Right lobe of liver (tissue), 4 donors: ENCODE measurements around the gene CCNH.

ENCODE experiments used
- POLR2A ChIP-seq: fragments of 450-650 bp; IDR thresholded peaks from one replicate; pipeline ENCODE4 v1.6.1; 2017; ENCODE audit warnings: antibody characterized with exemption, mild to moderate bottlenecking
- TF ChIP-seq, protein P1 (sequence below), 4 donors: fragments of 200-600 bp in 3 of 4; fragments of 450-650 bp in 1 of 4; IDR thresholded peaks; one replicate each; pipeline versions ENCODE4 v1.5.1 to v1.8.0; 2016 to 2022; ENCODE audit warnings: antibody characterized with exemption in 4 of 4, mild to moderate bottlenecking in 2 of 4
- donor health status: DM: no; HTN: no; CAD: no.
- donor health status: DM: no; HTN: no; CAD: no.
- donor health status: DM: no; HTN: yes; CAD: no.

DNA sequence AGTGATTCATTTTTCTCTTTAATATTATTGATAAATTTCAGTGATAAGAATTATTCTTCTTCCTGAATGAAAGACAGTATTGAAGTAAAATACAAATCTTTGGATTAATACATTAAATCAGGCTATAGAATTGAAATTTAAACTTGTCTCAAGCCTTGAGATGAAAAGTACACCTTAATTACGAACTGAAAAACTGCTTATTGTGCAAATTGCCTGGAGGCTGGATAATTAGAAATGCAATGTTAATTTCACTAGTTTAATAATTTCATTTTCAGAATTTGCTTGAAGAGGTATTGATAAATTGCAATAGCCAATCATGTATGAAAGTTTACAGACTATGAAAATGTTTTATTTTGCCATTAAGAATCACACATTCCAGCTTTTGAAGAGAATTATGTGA lies 11.0 kb upstream of the CCNH start:
- TF ChIP-seq POLR2A: no peak
- TF ChIP-seq, protein P1, sequence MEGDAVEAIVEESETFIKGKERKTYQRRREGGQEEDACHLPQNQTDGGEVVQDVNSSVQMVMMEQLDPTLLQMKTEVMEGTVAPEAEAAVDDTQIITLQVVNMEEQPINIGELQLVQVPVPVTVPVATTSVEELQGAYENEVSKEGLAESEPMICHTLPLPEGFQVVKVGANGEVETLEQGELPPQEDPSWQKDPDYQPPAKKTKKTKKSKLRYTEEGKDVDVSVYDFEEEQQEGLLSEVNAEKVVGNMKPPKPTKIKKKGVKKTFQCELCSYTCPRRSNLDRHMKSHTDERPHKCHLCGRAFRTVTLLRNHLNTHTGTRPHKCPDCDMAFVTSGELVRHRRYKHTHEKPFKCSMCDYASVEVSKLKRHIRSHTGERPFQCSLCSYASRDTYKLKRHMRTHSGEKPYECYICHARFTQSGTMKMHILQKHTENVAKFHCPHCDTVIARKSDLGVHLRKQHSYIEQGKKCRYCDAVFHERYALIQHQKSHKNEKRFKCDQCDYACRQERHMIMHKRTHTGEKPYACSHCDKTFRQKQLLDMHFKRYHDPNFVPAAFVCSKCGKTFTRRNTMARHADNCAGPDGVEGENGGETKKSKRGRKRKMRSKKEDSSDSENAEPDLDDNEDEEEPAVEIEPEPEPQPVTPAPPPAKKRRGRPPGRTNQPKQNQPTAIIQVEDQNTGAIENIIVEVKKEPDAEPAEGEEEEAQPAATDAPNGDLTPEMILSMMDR (IDR thresholded peaks at IDR 0.05): no peak
